GM12873 (cell line): ENCODE measurements around the gene TRIM41.

Source experiments
- CTCF ChIP-seq: IDR thresholded peaks from 2 replicates; pipeline ENCODE4 v1.5.1; 2012; ENCODE audit warnings: low read depth, mild to moderate bottlenecking, moderate library complexity, low read length, control low read depth; ENCODE audit not compliant: insufficient read depth; ENCODE audit errors: missing control alignments

TRIM41 gene

GRCh38 chr5:181233801-181234454 is 10.8 kb downstream of the TRIM41 start:
- TF ChIP-seq CTCF = no peak

GRCh38 chr5:181234455-181235306 is 11.6 kb downstream of the TRIM41 start:
- no peak for TF ChIP-seq CTCF

- TF ChIP-seq CTCF = no peak
Measured at GRCh38 chr5:181235323-181235688, 12.2 kb downstream of the TRIM41 start.

GRCh38 chr5:181235689-181236366 is 12.7 kb downstream of the TRIM41 start:
- no peak for TF ChIP-seq CTCF

- no peak for TF ChIP-seq CTCF
Measured at GRCh38 chr5:181236471-181236870, 13.4 kb downstream of the TRIM41 start.

GRCh38 chr5:181236954-181237641 is 14.0 kb downstream of the TRIM41 start:
- TF ChIP-seq CTCF = no peak
